GM23338 (cell line): ENCODE data around the gene ATG16L2. TPM values are rescaled to one million over a fixed set of nuclear protein-coding genes. Genes with fewer than 3 reads are reported as not detected.

ENCODE experiments used
- ATAC-seq: fragments of 200-7000 bp; cut with Tn5 transposase; 3 replicates; pipeline ENCODE4 v1.9.1; 2020
- DNase-seq: peaks from one replicate; pipeline ENCODE4 v3.0.0-alpha.2; 2015; ENCODE audit warnings: low spot score
- H2AFZ ChIP-seq: fragments of 200-600 bp; sonication (generic); 2 replicates; pipeline ENCODE4 v1.8.0; 2016; ENCODE audit warnings: antibody characterized with exemption, mild to moderate bottlenecking, moderate library complexity
- H3F3A ChIP-seq: fragments of 200-600 bp; sonication (generic); replicated peaks from 2 replicates; pipeline ENCODE4 v1.8.0; 2017; ENCODE audit warnings: antibody characterized with exemption, mixed run types, low read depth
- H3K27ac ChIP-seq: fragments of 200-600 bp; sonication (generic); 2 replicates; pipeline ENCODE4 v1.6.1; 2016; ENCODE audit warnings: low read depth
- H3K27me3 ChIP-seq: fragments of 200-600 bp; sonication (generic); 2 replicates; pipeline ENCODE4 v1.8.0; 2016; ENCODE audit warnings: mild to moderate bottlenecking, mixed run types, moderate library complexity; ENCODE audit not compliant: insufficient read depth
- H3K36me3 ChIP-seq: fragments of 200-600 bp; sonication (generic); 2 replicates; pipeline ENCODE4 v1.8.0; 2016; ENCODE audit warnings: mild to moderate bottlenecking; ENCODE audit not compliant: insufficient read depth
- H3K4me1 ChIP-seq: fragments of 200-600 bp; sonication (generic); 2 replicates; pipeline ENCODE4 v1.8.0; 2016; ENCODE audit warnings: mild to moderate bottlenecking, moderate library complexity; ENCODE audit not compliant: insufficient read depth
- H3K4me2 ChIP-seq: fragments of 200-600 bp; sonication (generic); 2 replicates; pipeline ENCODE4 v1.7.1; 2017; ENCODE audit warnings: mixed run types
- H3K4me3 ChIP-seq: fragments of 200-600 bp; sonication (generic); 2 replicates; pipeline ENCODE4 v1.6.1; 2016; ENCODE audit warnings: mixed run types
- H3K79me2 ChIP-seq: fragments of 200-600 bp; sonication (generic); replicated peaks from 2 replicates; pipeline ENCODE4 v1.8.0; 2017; ENCODE audit warnings: mild to moderate bottlenecking; ENCODE audit not compliant: insufficient read depth
- H3K9me2 ChIP-seq: fragments of 200-600 bp; sonication (generic); 2 replicates; pipeline ENCODE4 v1.8.0; 2017; ENCODE audit not compliant: insufficient read depth
- H4K20me1 ChIP-seq: fragments of 200-600 bp; sonication (generic); replicated peaks from 2 replicates; pipeline ENCODE4 v1.8.0; 2017; ENCODE audit warnings: mild to moderate bottlenecking; ENCODE audit not compliant: insufficient read depth
- H3K27ac Mint-ChIP-seq: 2 replicates; pipeline ENCODE4 v1.8.0; 2020; ENCODE audit warnings: inconsistent platforms, mild to moderate bottlenecking, moderate library complexity, mixed read lengths
- H3K27me3 Mint-ChIP-seq: 3 replicates; pipeline ENCODE4 v1.8.0; 2022; ENCODE audit warnings: low read depth, mild to moderate bottlenecking, moderate library complexity, mixed read lengths, inconsistent platforms; ENCODE audit not compliant: insufficient read depth, poor library complexity
- H3K36me3 Mint-ChIP-seq: 3 replicates; pipeline ENCODE4 v1.8.0; 2021; ENCODE audit warnings: low read depth, mild to moderate bottlenecking, inconsistent platforms, moderate library complexity, mixed read lengths
- H3K4me1 Mint-ChIP-seq: 3 replicates; pipeline ENCODE4 v1.8.0; 2020; ENCODE audit warnings: mild to moderate bottlenecking, inconsistent platforms, mixed read lengths
- H3K4me3 Mint-ChIP-seq: 3 replicates; pipeline ENCODE4 v1.8.0; 2021; ENCODE audit warnings: moderate library complexity, mild to moderate bottlenecking, inconsistent platforms, mixed read lengths
- H3K9me3 Mint-ChIP-seq: 3 replicates; pipeline ENCODE4 v1.8.0; 2020; ENCODE audit warnings: moderate library complexity, mild to moderate bottlenecking, inconsistent platforms, mixed read lengths
- CREB1 ChIP-seq: fragments of 250-450 bp; sonication (Bioruptor Pico); IDR thresholded peaks from 2 replicates; pipeline ENCODE4 v1.5.0; 2020; ENCODE audit warnings: low read depth, mild to moderate bottlenecking, moderate library complexity
- CTCF ChIP-seq, 2 experiments: fragments of 200-600 bp in 1 of 2; sonication (generic) in 1 of 2; conservative IDR thresholded peaks; 2 replicates each; pipeline versions ENCODE4 v1.5.1 to v1.6.1; 2016 to 2017; ENCODE audit warnings: antibody characterized with exemption in 2 of 2, low read depth in 2 of 2, mild to moderate bottlenecking in 2 of 2, moderate library complexity in 1 of 2
- ETS1 ChIP-seq: IDR thresholded peaks from 2 replicates; pipeline ENCODE4 v1.6.1; 2016; ENCODE audit warnings: antibody characterized with exemption
- EZH2 ChIP-seq: fragments of 200-600 bp; sonication (generic); IDR thresholded peaks from one replicate; pipeline ENCODE4 v1.8.0; 2017; ENCODE audit warnings: antibody characterized with exemption, mild to moderate bottlenecking, low read depth; ENCODE audit not compliant: unreplicated experiment
- EZH2phosphoT487 ChIP-seq: fragments of 200-600 bp; sonication (generic); IDR thresholded peaks from one replicate; pipeline ENCODE4 v1.8.1; 2018; ENCODE audit warnings: antibody characterized with exemption; ENCODE audit not compliant: unreplicated experiment
- JUNB ChIP-seq: IDR thresholded peaks from one replicate; pipeline ENCODE4 v1.6.1; 2016; ENCODE audit warnings: antibody characterized with exemption; ENCODE audit not compliant: unreplicated experiment
- NANOG ChIP-seq: IDR thresholded peaks from 2 replicates; pipeline ENCODE4 v1.6.1; 2016; ENCODE audit warnings: antibody characterized with exemption, borderline replicate concordance
- POLR2AphosphoS5 ChIP-seq: IDR thresholded peaks from 2 replicates; pipeline ENCODE4 v1.6.1; 2016; ENCODE audit warnings: antibody characterized with exemption, low read depth
- REST ChIP-seq: IDR thresholded peaks from one replicate; pipeline ENCODE4 v1.6.1; 2018; ENCODE audit warnings: antibody characterized with exemption; ENCODE audit not compliant: unreplicated experiment
- STAT1 ChIP-seq: IDR thresholded peaks from one replicate; pipeline ENCODE4 v1.6.1; 2016; ENCODE audit warnings: antibody characterized with exemption; ENCODE audit not compliant: unreplicated experiment
- ZNF114 ChIP-seq: fragments of 250-450 bp; sonication (Bioruptor Pico); IDR thresholded peaks from 2 replicates; pipeline ENCODE4 v1.5.0; 2020; ENCODE audit warnings: mild to moderate bottlenecking, moderate library complexity
- ZNF331 ChIP-seq: fragments of 250-450 bp; sonication (Bioruptor Pico); IDR thresholded peaks from 2 replicates; pipeline ENCODE4 v1.5.0; 2020; ENCODE audit warnings: low read depth, mild to moderate bottlenecking, moderate library complexity
- ZNF462 ChIP-seq: fragments of 250-450 bp; sonication (Bioruptor Pico); IDR thresholded peaks from 2 replicates; pipeline ENCODE4 v1.5.0; 2020; ENCODE audit warnings: mild to moderate bottlenecking, moderate library complexity
- polyA plus RNA-seq: library from polyadenylated mRNA; unstranded; fragments of >200 nt; fragmentation: Nextera tagmentation; extraction: Ambion mirVana; gene quantifications from 2 replicates; pipeline ENCODE4 v1.2.1, GENCODE V29; 2016
- total RNA-seq: library from RNA; depleted of rRNA; stranded (reverse); fragments of >200 nt; shearing (Covaris generic); gene quantifications from 2 replicates; pipeline ENCODE4 v1.2.3, GENCODE V29; 2014

ATG16L2 gene
- total and polyA plus RNA-seq, 2 experiments from 2014 or later: 9.6 to 24.6 TPM

DNA sequence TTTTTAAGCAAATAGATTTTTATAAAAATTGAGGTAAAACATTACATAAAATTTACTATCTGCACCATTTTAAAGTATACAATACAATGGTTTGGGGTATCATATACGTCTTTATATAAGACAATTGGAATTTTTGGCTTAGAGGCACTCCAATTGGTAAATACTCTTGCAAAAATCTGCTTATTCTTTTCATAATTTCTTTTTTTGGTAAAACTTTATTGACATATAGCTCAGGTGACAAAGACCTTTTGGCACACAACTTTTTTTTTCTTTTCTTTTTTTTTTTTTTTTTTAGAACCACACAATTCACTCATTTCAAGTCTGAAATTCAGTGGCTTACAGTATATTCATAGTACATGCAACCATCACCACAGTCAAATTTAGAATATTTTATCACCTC, 57.8 kb downstream of the ATG16L2 start:
- no peak for DNase-seq
- no peak for ATAC-seq
- H2AFZ ChIP-seq: no peak overlapping the region
- no peak overlapping the region for H3K4me2 ChIP-seq
- H3K27me3 Mint-ChIP-seq: peaks cover 5% of the 10 kb centered on the region
- no peaks in the 10 kb centered on the region for H3F3A ChIP-seq
- no peak overlapping the region for H3K4me3 ChIP-seq
- no peaks in the 10 kb centered on the region for H3K36me3 ChIP-seq
- no peak overlapping the region for H3K27ac ChIP-seq
- H3K4me1 Mint-ChIP-seq: no peaks in the 10 kb centered on the region; the same call in 2 of the 3 replicates
- H3K4me3 Mint-ChIP-seq: no peak overlapping the region
- H3K9me2 ChIP-seq: no peaks in the 10 kb centered on the region
- no peaks in the 10 kb centered on the region for H4K20me1 ChIP-seq
- H3K9me3 Mint-ChIP-seq: no peaks in the 10 kb centered on the region
- H3K4me1 ChIP-seq: 0 out of 2 replicates have a peak, but pooled peaks cover 4% of the 10 kb centered on the region
- no peaks in the 10 kb centered on the region for H3K36me3 Mint-ChIP-seq
- no peak for TF ChIP-seq NANOG
- no peak for TF ChIP-seq CREB1 (CRISPR knock-in tag)
- TF ChIP-seq ZNF331 (CRISPR knock-in tag): no peak
- no peak for TF ChIP-seq ETS1
- no peak for TF ChIP-seq JUNB
- TF ChIP-seq ZNF114 (CRISPR knock-in tag): no peak
- TF ChIP-seq EZH2: no peak
- TF ChIP-seq POLR2AphosphoS5: no peak
- TF ChIP-seq CTCF (conservative IDR thresholded peaks at IDR 0.05; ENCODE audit: low read depth in 2 of 2): no peak
- no peak for TF ChIP-seq ZNF462 (CRISPR knock-in tag)
- no peak for TF ChIP-seq STAT1
- TF ChIP-seq REST: no peak
- TF ChIP-seq EZH2phosphoT487: no peak
- H3K27me3 ChIP-seq: no peaks in the 10 kb centered on the region
- H3K79me2 ChIP-seq: no peaks in the 10 kb centered on the region
- H3K27ac Mint-ChIP-seq: no peak overlapping the region
